Muscle of arm (tissue), 12 donors: ENCODE data around the gene NID1. TPM values are rescaled to one million over a fixed set of nuclear protein-coding genes. Genes with fewer than 3 reads are reported as not detected.

Experiments
- DNase-seq: peaks from one replicate; pipeline ENCODE4 v3.0.0-alpha.2; 2013
- polyA plus RNA-seq, 12 donors: library from polyadenylated mRNA; unstranded; fragments of 120-200 nt; gene quantifications; one replicate each; pipeline ENCODE4 v1.2.1, GENCODE V29; 2013; ENCODE audit not compliant: insufficient read length in 12 of 12

The NID1 gene
- polyA plus RNA-seq, 12 donors, result 154 to 314 (median 260) TPM

GRCh38 chr1:236067854-236068454 lies 3.1 kb upstream of the NID1 start:
- peak; percentile 58 for DNase-seq

GRCh38 chr1:236066828-236067386 lies 2.0 kb upstream of the NID1 start:
- no peak for DNase-seq

- DNase-seq, result peak; percentile 31
These were observed 1.2 kb upstream of the NID1 start for GRCh38 chr1:236066054-236066453.

GRCh38 chr1:236065509-236066005 lies 667 bp upstream of the NID1 start:
- peak; percentile 27 for DNase-seq

- DNase-seq, result peak; percentile 85
These were observed 794 bp downstream of the NID1 start for GRCh38 chr1:236063919-236064673.

- DNase-seq, result no peak
These were observed 1.4 kb downstream of the NID1 start for GRCh38 chr1:236063551-236063918.

GRCh38 chr1:236060286-236060685 lies 4.6 kb downstream of the NID1 start:
- no peak for DNase-seq

- no peak for DNase-seq
These were observed 5.9 kb downstream of the NID1 start for GRCh38 chr1:236059011-236059410.

- DNase-seq, result no peak
These were observed 6.6 kb downstream of the NID1 start for GRCh38 chr1:236058141-236058934.

GRCh38 chr1:236057546-236057945 lies 7.3 kb downstream of the NID1 start:
- DNase-seq, result no peak

GRCh38 chr1:236052232-236052993 lies 12.5 kb downstream of the NID1 start:
- no peak for DNase-seq

- DNase-seq, result peak; percentile 31
These were observed 13.6 kb downstream of the NID1 start for GRCh38 chr1:236051242-236051791.

- DNase-seq, result no peak
These were observed 19.1 kb downstream of the NID1 start for GRCh38 chr1:236045771-236046170.

- no peak for DNase-seq
These were observed 20.5 kb downstream of the NID1 start for GRCh38 chr1:236044341-236044740.

- DNase-seq, result no peak
These were observed 23.0 kb downstream of the NID1 start for GRCh38 chr1:236041631-236042618.

- DNase-seq, result no peak
These were observed 24.9 kb downstream of the NID1 start for GRCh38 chr1:236039740-236040685.

GRCh38 chr1:236038034-236038433 lies 26.9 kb downstream of the NID1 start:
- no peak for DNase-seq

GRCh38 chr1:236035681-236036101 lies 29.2 kb downstream of the NID1 start:
- peak; percentile 61 for DNase-seq

GRCh38 chr1:236033336-236033735 lies 31.6 kb downstream of the NID1 start:
- DNase-seq, result no peak
